Hematopoietic multipotent progenitor cell treated with erythropoietin and hydrocortisone succinate and interleukin-3 and kit ligand, for 4 days (in vitro differentiated cells): Measurements from ENCODE around the gene KRTAP10-2.
"Not testable (repeated sequence)": the region's sequence is repeated elsewhere in the genome, so short reads cannot be mapped to it uniquely, and the experiment has no call there.

Experiments
- DNase-seq: peaks from one replicate; pipeline ENCODE4 v3.0.0-alpha.2; 2015

The KRTAP10-2 gene

GRCh38 chr21:44551340-44551961, at the start of gene KRTAP10-2:
Gene KRTAP10-2, minus strand, starts transcription at chr21:44551505. Its CDS starts 47 bp downstream, at chr21:44551458.
- no peak for DNase-seq

GRCh38 chr21:44601091-44601490, 49.8 kb upstream of the KRTAP10-2 start:
- DNase-seq: not testable (repeated sequence)

GRCh38 chr21:44600118-44600978, 49.0 kb upstream of the KRTAP10-2 start, which contains the start of gene KRTAP10-7:
Gene KRTAP10-7, plus strand, starts transcription at chr21:44600597. Its CDS starts 25 bp downstream, at chr21:44600622.
- not testable (repeated sequence) for DNase-seq

- DNase-seq: no peak
Observed at GRCh38 chr21:44599264-44600029, 48.1 kb upstream of the KRTAP10-2 start.

GRCh38 chr21:44598061-44598460, 46.8 kb upstream of the KRTAP10-2 start:
- DNase-seq: no peak

GRCh38 chr21:44596068-44596725, 44.9 kb upstream of the KRTAP10-2 start:
- no peak for DNase-seq

- DNase-seq: no peak
Observed at GRCh38 chr21:44595524-44595923, 44.2 kb upstream of the KRTAP10-2 start.

- DNase-seq: no peak
Observed at GRCh38 chr21:44594406-44594916, 43.2 kb upstream of the KRTAP10-2 start.

GRCh38 chr21:44593598-44594405, 42.5 kb upstream of the KRTAP10-2 start:
- DNase-seq: peak; percentile 94

GRCh38 chr21:44592446-44593311, 41.4 kb upstream of the KRTAP10-2 start, which contains the start of gene KRTAP10-6:
Gene KRTAP10-6, minus strand, starts transcription at chr21:44592505. Its CDS starts 21 bp downstream, at chr21:44592484.
- no peak for DNase-seq

GRCh38 chr21:44591801-44592130, 40.5 kb upstream of the KRTAP10-2 start:
- DNase-seq: not testable (repeated sequence)

- not testable (repeated sequence) for DNase-seq
Observed at GRCh38 chr21:44590897-44591800, 39.8 kb upstream of the KRTAP10-2 start.

- DNase-seq: no peak
Observed at GRCh38 chr21:44590311-44590721, 39.0 kb upstream of the KRTAP10-2 start.

- no peak for DNase-seq
Observed at GRCh38 chr21:44589586-44590305, 38.4 kb upstream of the KRTAP10-2 start.

GRCh38 chr21:44589094-44589493, 37.8 kb upstream of the KRTAP10-2 start:
- no peak for DNase-seq

GRCh38 chr21:44585892-44586291, 34.6 kb upstream of the KRTAP10-2 start:
- no peak for DNase-seq

- no peak for DNase-seq
Observed at GRCh38 chr21:44583800-44584147, 32.5 kb upstream of the KRTAP10-2 start.

- no peak for DNase-seq
Observed at GRCh38 chr21:44583089-44583799, 31.9 kb upstream of the KRTAP10-2 start.
